Stimulated activated CD4-positive, alpha-beta T cell treated with anti-CD3 and anti-CD28 coated beads, Interleukin-15, amount 100 ng/mL, for 48 hours (primary cell): ENCODE data around the gene CCDC175.

Experiments used
- DNase-seq, 2 donors: peaks; one replicate each; pipeline ENCODE4 v3.0.0-alpha.2; 2020; ENCODE audit warnings: low read depth in 2 of 2

The CCDC175 gene

GRCh38 chr14:59482541-59483331, 93.9 kb downstream of the CCDC175 start:
- no peak for DNase-seq

GRCh38 chr14:59481871-59482540, 94.6 kb downstream of the CCDC175 start:
- DNase-seq = no peak

DNA sequence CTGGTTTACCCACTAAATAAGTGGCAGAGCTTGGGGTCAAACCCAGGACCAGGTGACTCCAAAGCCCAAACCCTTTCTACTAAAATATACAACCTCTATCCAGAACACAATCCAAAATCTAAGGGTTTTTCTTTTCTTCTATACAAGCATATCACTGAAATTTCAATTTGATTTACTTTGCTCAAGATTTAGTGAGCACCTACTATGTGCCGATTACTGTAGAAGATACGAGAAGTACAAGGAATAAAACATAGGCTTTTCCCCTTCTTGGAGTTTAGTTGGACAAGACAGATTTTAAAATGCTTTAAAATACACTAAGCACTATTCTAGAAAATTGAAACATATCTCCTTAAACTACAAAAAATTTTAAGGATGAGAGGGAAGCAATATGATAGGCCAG, 95.2 kb downstream of the CCDC175 start:
- no peak for DNase-seq

DNA sequence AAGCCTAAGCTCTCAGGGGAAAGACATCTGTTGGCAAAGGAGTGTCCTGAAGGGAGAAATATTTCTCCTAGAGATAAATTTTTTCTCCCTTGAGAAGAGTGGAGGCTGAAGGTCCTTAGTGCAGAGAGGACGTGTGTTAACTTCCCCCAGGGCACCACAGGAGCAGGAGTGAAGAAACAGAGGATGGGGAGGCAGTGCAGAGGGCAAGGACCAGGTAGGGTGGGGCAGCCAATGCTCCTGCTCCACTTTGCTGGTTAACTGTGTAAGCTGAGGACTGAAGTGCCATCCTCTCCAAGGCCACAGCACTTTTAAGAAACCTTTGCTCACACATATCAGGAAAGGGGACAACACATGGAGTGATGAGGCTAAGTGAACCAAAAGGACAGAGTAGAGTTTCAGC, 96.4 kb downstream of the CCDC175 start:
- no peak for DNase-seq

- no peak for DNase-seq
These were observed 98.1 kb downstream of the CCDC175 start for GRCh38 chr14:59478540-59478939.

- DNase-seq = no peak
These were observed 100.9 kb downstream of the CCDC175 start for GRCh38 chr14:59475709-59476108.

GRCh38 chr14:59474172-59474571, 102.4 kb downstream of the CCDC175 start:
- DNase-seq = no peak

GRCh38 chr14:59465316-59466135, 111.1 kb downstream of the CCDC175 start, which contains the start of gene GPR135:
Gene GPR135 (minus strand): TSS chr14:59465380. CDS start chr14:59465226, 154 bp downstream.
- DNase-seq = no peak

GRCh38 chr14:59464486-59465315, 111.9 kb downstream of the CCDC175 start:
- DNase-seq = peak; percentile 9 to 31

DNA sequence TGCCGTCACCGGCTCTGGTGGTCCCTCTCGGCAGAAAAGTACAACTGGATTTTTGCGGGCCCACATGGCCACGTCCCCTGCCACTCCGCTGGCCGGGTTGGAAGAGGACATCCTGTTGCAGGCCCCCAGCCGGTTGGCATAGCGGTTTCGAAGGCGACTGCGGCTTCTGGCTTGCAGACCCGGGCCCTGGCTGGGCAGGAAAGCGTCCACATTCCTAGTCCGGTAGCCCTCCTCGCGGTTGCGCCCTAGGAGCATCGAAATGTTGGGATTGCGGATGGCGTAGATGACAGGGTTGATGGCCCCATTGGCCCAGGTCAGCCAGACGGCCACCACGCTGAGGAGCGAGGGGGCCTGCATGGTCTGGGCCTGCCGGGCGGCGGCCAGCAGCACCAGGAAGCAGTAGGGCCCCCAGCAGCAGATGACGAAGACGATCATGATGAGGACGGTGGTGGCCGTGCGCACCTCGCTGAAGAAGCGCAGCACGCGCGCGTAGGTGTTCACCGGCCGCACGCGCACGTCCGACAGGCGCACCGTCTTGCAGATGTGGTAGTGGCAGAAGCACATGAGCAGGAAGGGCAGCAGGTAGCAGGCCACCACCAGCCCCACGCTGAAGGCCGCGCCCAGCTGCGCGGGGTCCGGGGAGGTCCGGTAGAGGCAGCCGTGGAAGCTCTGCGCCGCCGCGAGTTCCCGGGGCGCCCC, 112.7 kb downstream of the CCDC175 start:
- peak; percentile 10 to 26 for DNase-seq

- no peak for DNase-seq
These were observed 114.7 kb downstream of the CCDC175 start for GRCh38 chr14:59461891-59462290.

DNA sequence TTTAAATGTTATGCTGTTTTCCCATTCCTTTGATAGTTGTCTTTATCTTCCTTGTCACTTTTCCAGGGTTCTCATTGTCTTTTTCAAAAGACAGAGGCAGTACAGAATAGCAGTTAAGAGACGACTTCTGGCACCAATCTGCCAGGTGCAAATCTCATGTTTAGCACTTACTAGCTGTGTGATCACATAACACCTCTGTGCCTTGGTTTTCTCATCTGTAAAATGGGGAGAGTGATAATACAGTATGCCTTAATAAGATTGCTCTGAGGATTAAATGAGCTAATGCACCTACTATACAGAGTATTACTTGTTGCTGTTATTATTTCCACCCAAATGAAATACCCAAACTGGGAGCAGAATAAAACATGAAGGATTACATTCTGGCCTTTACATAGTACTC, 116.2 kb downstream of the CCDC175 start:
- no peak for DNase-seq

- no peak for DNase-seq
These were observed 118.1 kb downstream of the CCDC175 start for GRCh38 chr14:59458486-59458885.

DNA sequence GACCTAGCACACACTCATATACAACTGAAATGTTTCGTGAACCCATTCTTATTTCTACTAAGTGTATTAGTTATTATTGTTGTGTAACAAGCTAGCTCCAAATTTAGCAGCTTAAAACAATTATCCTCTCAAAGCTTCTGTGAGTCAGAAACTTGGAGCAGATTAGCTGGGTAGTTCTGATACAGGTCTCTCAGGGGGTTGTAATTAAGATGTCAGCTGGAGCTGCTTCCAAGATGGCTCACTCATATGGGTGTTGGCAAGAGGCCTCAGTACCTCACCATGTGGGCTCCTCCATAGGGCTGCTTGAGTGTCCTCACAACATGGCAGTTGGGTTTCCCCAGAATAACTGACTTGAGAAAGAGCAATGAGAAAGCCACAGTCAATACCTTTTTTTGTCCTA, 121.2 kb downstream of the CCDC175 start:
- DNase-seq = no peak
